B cell (primary cell): ENCODE results near the gene CD101. TPM values are rescaled to one million over a fixed set of nuclear protein-coding genes. Genes with fewer than 3 reads are reported as not detected.

ENCODE experiments used
- ATAC-seq: fragments of 200-7000 bp; cut with Tn5 transposase; one replicate; pipeline ENCODE4 v1.10.0; 2021; ENCODE audit warnings: low read depth, mild to moderate bottlenecking, moderate number of reproducible peaks, moderate library complexity
- CTCF ChIA-PET: fragments of 350-600 bp; sonication (Branson Sonifier 250); formaldehyde crosslinking; loops from one replicate; lab custom pipeline; 2021; ENCODE audit warnings: antibody characterized with exemption, inconsistent platforms; lab: Charles Lee
- POLR2A ChIA-PET: fragments of 350-600 bp; sonication (Branson Sonifier 250); formaldehyde crosslinking; loops from one replicate; lab custom pipeline; 2021; ENCODE audit warnings: antibody characterized with exemption; lab: Charles Lee
- DNase-seq: peaks from one replicate; pipeline ENCODE4 v3.0.0; 2013
- H2AFZ ChIP-seq: 2 replicates; pipeline ENCODE4 v1.6.1; 2012; ENCODE audit warnings: mild to moderate bottlenecking, low read depth, low read length; ENCODE audit not compliant: insufficient read depth, poor library complexity, severe bottlenecking
- H3K27ac ChIP-seq, 2 donors: 1 replicate in 1 of 2; 2 replicates in 1 of 2; pipeline ENCODE4 v1.5.1; 2012 to 2013; ENCODE audit warnings: low read length in 2 of 2, mild to moderate bottlenecking in 2 of 2, moderate library complexity in 1 of 2
- H3K27me3 ChIP-seq, 4 experiments: fragments of 200-600 bp in 1 of 4; sonication (generic) in 1 of 4; replicated peaks in 1 of 4; 1 replicate in 2 of 4; 2 replicates in 2 of 4; pipeline versions ENCODE4 v1.6.1 to v1.7.0; 2013 to 2016; ENCODE audit warnings: low read length in 3 of 4, mild to moderate bottlenecking in 2 of 4, mixed read lengths in 1 of 4, moderate library complexity in 1 of 4; ENCODE audit not compliant: insufficient read depth in 4 of 4, control insufficient read depth in 3 of 4; ENCODE audit errors: control extremely low read depth in 1 of 4
- H3K36me3 ChIP-seq, 2 experiments: replicated peaks in 1 of 2; 1 replicate in 1 of 2; 2 replicates in 1 of 2; pipeline versions ENCODE4 v1.6.1 to v1.7.1; 2013; ENCODE audit warnings: low read length in 1 of 2; ENCODE audit not compliant: insufficient read depth in 2 of 2, control insufficient read depth in 1 of 2; ENCODE audit errors: control extremely low read depth in 1 of 2, extremely low read depth in 1 of 2
- H3K4me1 ChIP-seq, 2 donors: fragments of 200-600 bp in 1 of 2; sonication (generic) in 1 of 2; 1 replicate in 1 of 2; 2 replicates in 1 of 2; pipeline versions ENCODE4 v1.5.1 to v1.6.1; 2013 to 2017; ENCODE audit warnings: low read length in 2 of 2; ENCODE audit not compliant: control insufficient read depth in 2 of 2, insufficient read depth in 2 of 2
- H3K4me2 ChIP-seq: replicated peaks from 2 replicates; pipeline ENCODE3; 2012; ENCODE audit warnings: mild to moderate bottlenecking, low read depth, low read length; ENCODE audit not compliant: poor library complexity, severe bottlenecking
- H3K4me3 ChIP-seq, 5 experiments: fragments of 200-600 bp in 1 of 5; sonication (generic) in 1 of 5; 1 replicate in 3 of 5; 2 replicates in 2 of 5; pipeline versions ENCODE4 v1.5.1 to v1.7.0; 2011 to 2016; ENCODE audit warnings: low read length in 4 of 5, mild to moderate bottlenecking in 4 of 5, low read depth in 2 of 5, control low read depth in 1 of 5, moderate library complexity in 1 of 5; ENCODE audit not compliant: insufficient read depth in 1 of 5; ENCODE audit errors: control extremely low read depth in 1 of 5, extremely low read depth in 1 of 5
- H3K79me2 ChIP-seq: fragments of 200-600 bp; sonication (generic); one replicate; pipeline ENCODE4 v1.6.0; 2016; ENCODE audit warnings: low read length; ENCODE audit not compliant: control insufficient read depth, insufficient read depth
- H3K9ac ChIP-seq: fragments of 200-600 bp; sonication (generic); 2 replicates; pipeline ENCODE4 v1.6.1; 2017; ENCODE audit warnings: mild to moderate bottlenecking, low read length, moderate library complexity
- H3K9me3 ChIP-seq, 3 donors: one replicate each; pipeline versions ENCODE4 v1.6.1 to v1.7.1; 2013; ENCODE audit warnings: low read length in 2 of 3; ENCODE audit not compliant: control insufficient read depth in 2 of 3, insufficient read depth in 1 of 3; ENCODE audit errors: control extremely low read depth in 1 of 3
- H4K20me1 ChIP-seq: 2 replicates; pipeline ENCODE4 v1.6.0; 2012; ENCODE audit warnings: mild to moderate bottlenecking, low read length; ENCODE audit not compliant: insufficient read depth, control insufficient read depth, poor library complexity, severe bottlenecking
- H3K27ac Mint-ChIP-seq: one replicate; pipeline ENCODE4 v1.8.0; 2021; ENCODE audit warnings: mixed read lengths
- H3K27me3 Mint-ChIP-seq: one replicate; pipeline ENCODE4 v1.8.0; 2021; ENCODE audit warnings: mixed read lengths
- H3K4me1 Mint-ChIP-seq: one replicate; pipeline ENCODE4 v1.8.0; 2021; ENCODE audit warnings: mixed read lengths
- H3K4me3 Mint-ChIP-seq: one replicate; pipeline ENCODE4 v1.8.0; 2021; ENCODE audit warnings: mixed read lengths
- H3K9me3 Mint-ChIP-seq: one replicate; pipeline ENCODE4 v1.8.0; 2022; ENCODE audit warnings: mixed read lengths; ENCODE audit not compliant: insufficient read depth
- CTCF ChIP-seq: fragments of 200-600 bp; IDR thresholded peaks from one replicate; pipeline ENCODE4 v1.8.0; 2022; ENCODE audit warnings: antibody characterized with exemption, mild to moderate bottlenecking
- EZH2 ChIP-seq: IDR thresholded peaks from 2 replicates; pipeline ENCODE4 v1.6.1; 2012; ENCODE audit warnings: borderline replicate concordance, low read depth, mild to moderate bottlenecking, moderate library complexity, low read length; ENCODE audit not compliant: insufficient read depth, poor library complexity, severe bottlenecking
- WGBS: methylation state at CpG from one replicate; pipeline ENCODE4 v1.1.5; 2013; ENCODE audit warnings: missing lambda C conversion rate; ENCODE audit not compliant: insufficient coverage; 5-methylcytosine and 5-hydroxymethylcytosine counted together
- intact Hi-C: fragments of 100-400 bp; cut with micrococcal nuclease; formaldehyde crosslinking; loops from one replicate; pipeline ENCODE4 v1.10.0; 2022
- polyA plus RNA-seq: library from polyadenylated mRNA; depleted of rRNA; stranded (reverse); fragments of >200 nt; gene quantifications from 2 replicates; pipeline ENCODE4 v1.2.3, GENCODE V29; 2012
- total RNA-seq, 2 donors: library from RNA; stranded (reverse); fragments of 120-200 nt in 1 of 2; gene quantifications; 1 replicate in 1 of 2; 2 replicates in 1 of 2; pipeline versions ENCODE4 v1.2.3 to v1.2.4, GENCODE V29; 2013 to 2022

The CD101 gene
- total and polyA plus RNA-seq, 2 donors (not counting 1 experiment from before 2014, with no cell fraction given): 0.19 TPM; not detected in 1

- no peaks in the 10 kb centered on the region for H3K36me3 ChIP-seq
- no peak overlapping the region for H3K27ac ChIP-seq
- H3K27me3 ChIP-seq: no peaks in the 10 kb centered on the region
- no peak overlapping the region for H3K4me3 Mint-ChIP-seq
- no peak overlapping the region for H3K4me3 ChIP-seq
- no CpG with 5 or more reads among the region's 4 CpGs for WGBS
- H3K4me2 ChIP-seq: no peak overlapping the region
- POLR2A ChIA-PET: no interaction called here
- no peak overlapping the region for H3K9ac ChIP-seq
- no peak overlapping the region for H2AFZ ChIP-seq
- intact Hi-C loops: no loop called here
- H4K20me1 ChIP-seq: no peaks in the 10 kb centered on the region
- no peaks in the 10 kb centered on the region for H3K4me1 ChIP-seq
- CTCF ChIA-PET: no interaction called here
- H3K9me3 Mint-ChIP-seq: no peaks in the 10 kb centered on the region
- no peak overlapping the region for H3K27ac Mint-ChIP-seq
- no peaks in the 10 kb centered on the region for H3K79me2 ChIP-seq
- no peaks in the 10 kb centered on the region for H3K4me1 Mint-ChIP-seq
- H3K27me3 Mint-ChIP-seq: no peaks in the 10 kb centered on the region
- DNase-seq: no peak
- ATAC-seq: no peak
- no peaks in the 10 kb centered on the region for H3K9me3 ChIP-seq
- TF ChIP-seq EZH2 (no peak), CTCF (no peak)
Observed at GRCh38 chr1:116957646-116958045, 43.9 kb upstream of the CD101 start.

- intact Hi-C loops: no loop called here
- no peaks in the 10 kb centered on the region for H3K27me3 Mint-ChIP-seq
- no peaks in the 10 kb centered on the region for H3K4me1 Mint-ChIP-seq
- no peak overlapping the region for H3K27ac Mint-ChIP-seq
- ATAC-seq (no peak), DNase-seq (no peak)
- Histone ChIP-seq H3K4me1 (no peaks in the 10 kb centered on the region), H3K27me3 (no peaks in the 10 kb centered on the region), H4K20me1 (no peaks in the 10 kb centered on the region), H2AFZ (no peak overlapping the region), H3K9ac (no peak overlapping the region), H3K36me3 (no peaks in the 10 kb centered on the region), H3K4me2 (no peak overlapping the region), H3K9me3 (no peaks in the 10 kb centered on the region), H3K27ac (no peak overlapping the region), H3K4me3 (no peak overlapping the region), H3K79me2 (no peaks in the 10 kb centered on the region)
- ChIA-PET CTCF (no interaction called here), POLR2A (no interaction called here)
- no peak for TF ChIP-seq CTCF
- no peak for TF ChIP-seq EZH2
- no peaks in the 10 kb centered on the region for H3K9me3 Mint-ChIP-seq
- no peak overlapping the region for H3K4me3 Mint-ChIP-seq
- WGBS: 94% methylated on average over 3 of the region's 4 CpGs
Observed at GRCh38 chr1:116958110-116958509, 43.5 kb upstream of the CD101 start.
